GM11168 (cell line): ENCODE measurements around the gene C5orf15.
"Not testable (repeated sequence)": the region's sequence is repeated elsewhere in the genome, so short reads cannot be mapped to it uniquely, and the experiment has no call there.

ENCODE experiments used
- in situ Hi-C: fragments of 300-500 bp; cut with MboI; formaldehyde crosslinking; loops from one replicate; pipeline ENCODE4 v1.12.0; 2022; ENCODE audit warnings: low sequenced_read_pairs; ENCODE audit not compliant: unreplicated experiment

C5orf15 gene

GRCh38 chr5:133941456-133942196, 26.8 kb downstream of the C5orf15 start:
- in situ Hi-C loops = loop anchor here (10.0 kb wide), 2 partner anchors 387 to 517 kb away; no protein-coding TSS in a partner anchor

DNA sequence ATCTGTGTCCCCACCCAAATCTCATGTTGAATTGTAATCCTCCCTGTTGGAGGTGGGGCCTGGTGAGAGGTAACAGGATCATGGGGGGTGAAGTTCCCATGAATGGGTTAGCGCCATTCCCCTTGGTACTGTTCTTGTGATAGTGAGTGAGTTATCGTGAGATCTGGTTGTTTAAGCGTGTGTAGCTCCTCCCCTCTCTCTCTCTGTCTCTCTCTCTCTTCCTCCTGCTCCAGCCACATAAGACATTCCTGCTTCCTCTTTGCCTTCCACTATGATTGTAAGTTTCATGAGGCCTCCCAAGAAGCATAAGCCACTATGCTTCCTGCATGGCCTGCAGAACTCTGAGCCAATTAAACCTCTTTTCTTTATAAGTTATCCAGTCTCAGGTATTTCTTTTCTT, 28.8 kb downstream of the C5orf15 start:
- in situ Hi-C loops = loop anchor here (10.0 kb wide), 2 partner anchors 385 to 515 kb away; no protein-coding TSS in a partner anchor

DNA sequence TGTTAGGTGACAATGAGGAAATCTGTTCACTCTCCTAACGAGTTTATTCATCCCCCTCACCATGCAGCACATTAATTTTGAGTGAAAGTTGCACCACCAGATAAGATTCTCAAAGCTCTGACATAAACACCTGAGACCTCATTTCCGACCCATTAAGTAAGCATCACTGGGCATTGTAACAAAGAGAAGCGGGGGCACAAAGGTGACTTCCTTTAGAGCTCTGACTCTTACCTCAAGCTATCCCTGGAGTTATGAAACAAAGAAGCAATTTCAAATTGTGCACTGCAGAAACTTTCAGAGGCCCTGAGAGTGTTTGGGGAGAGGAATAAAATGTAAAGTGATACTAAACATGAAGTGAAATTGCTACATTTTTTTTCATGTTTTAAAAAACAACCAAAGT, 29.5 kb downstream of the C5orf15 start:
- in situ Hi-C loops = no loop called here

- in situ Hi-C loops = no loop called here
Measured at GRCh38 chr5:133938039-133938821, 30.2 kb downstream of the C5orf15 start.

- in situ Hi-C loops = not testable (repeated sequence)
Measured at GRCh38 chr5:133937628-133938027, 30.8 kb downstream of the C5orf15 start.

DNA sequence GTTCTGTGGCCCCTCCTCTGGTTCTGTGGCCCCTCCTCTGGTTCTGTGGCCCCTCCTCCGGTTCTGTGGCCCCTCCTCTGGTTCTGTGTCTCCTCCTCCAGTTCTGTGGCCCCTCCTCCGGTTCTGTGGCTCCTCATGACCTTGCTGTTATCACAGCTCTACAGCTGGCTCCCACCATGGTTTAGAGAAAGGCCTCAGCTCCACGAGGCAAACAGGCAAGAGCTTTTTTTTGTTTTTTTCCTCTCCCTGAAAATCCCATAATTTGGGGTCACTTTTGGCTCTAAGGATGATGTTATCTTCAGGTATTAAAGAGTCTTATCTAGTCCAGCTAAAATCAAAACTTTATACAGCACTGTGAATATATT, 31.8 kb downstream of the C5orf15 start:
- in situ Hi-C loops = no loop called here

GRCh38 chr5:133935991-133936650, 32.3 kb downstream of the C5orf15 start:
- in situ Hi-C loops = not testable (repeated sequence)

GRCh38 chr5:133935667-133935940, 32.8 kb downstream of the C5orf15 start:
- in situ Hi-C loops = no loop called here

DNA sequence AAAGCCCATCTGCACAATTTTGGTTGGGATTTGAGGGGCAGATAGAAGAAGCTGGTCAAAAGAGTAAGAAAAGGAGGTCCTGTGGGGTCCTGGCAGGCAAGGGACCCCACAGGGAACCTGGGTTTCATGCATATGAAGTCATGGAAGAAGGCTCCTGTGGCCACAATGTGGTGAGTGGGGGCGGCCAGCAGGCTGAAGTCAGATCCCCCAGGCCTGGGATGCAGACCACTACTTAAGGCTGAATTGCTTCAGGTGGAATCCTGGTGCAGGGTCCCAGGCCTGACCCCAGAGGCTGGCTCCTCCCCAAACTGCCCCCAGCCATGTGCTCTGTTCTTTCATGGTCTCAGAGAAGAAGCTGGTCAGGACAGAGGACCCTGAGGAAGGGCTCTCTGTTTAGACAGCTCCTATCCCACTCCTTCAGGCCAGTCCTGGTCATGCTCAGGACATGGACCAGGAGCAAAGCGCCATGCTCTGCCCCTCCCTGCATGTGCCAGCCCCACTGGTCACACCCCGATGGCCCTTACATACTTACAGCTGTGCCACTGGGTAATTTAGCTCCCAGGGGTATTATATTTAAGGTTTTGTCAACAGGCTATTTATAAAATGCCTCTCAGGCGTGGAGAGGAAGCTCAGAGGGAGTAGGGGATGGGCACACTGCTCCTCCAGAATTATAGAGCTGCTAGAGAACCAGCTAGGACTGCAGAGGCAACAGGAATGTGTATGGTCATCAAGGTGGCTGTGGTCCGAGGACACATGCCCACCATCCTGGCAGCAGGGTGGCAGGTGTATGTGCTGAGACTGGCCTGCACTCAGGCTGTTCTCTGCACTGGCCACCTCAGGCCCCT, 33.4 kb downstream of the C5orf15 start:
- in situ Hi-C loops = no loop called here

- in situ Hi-C loops = no loop called here
Measured at GRCh38 chr5:133934311-133934710, 34.1 kb downstream of the C5orf15 start.

DNA sequence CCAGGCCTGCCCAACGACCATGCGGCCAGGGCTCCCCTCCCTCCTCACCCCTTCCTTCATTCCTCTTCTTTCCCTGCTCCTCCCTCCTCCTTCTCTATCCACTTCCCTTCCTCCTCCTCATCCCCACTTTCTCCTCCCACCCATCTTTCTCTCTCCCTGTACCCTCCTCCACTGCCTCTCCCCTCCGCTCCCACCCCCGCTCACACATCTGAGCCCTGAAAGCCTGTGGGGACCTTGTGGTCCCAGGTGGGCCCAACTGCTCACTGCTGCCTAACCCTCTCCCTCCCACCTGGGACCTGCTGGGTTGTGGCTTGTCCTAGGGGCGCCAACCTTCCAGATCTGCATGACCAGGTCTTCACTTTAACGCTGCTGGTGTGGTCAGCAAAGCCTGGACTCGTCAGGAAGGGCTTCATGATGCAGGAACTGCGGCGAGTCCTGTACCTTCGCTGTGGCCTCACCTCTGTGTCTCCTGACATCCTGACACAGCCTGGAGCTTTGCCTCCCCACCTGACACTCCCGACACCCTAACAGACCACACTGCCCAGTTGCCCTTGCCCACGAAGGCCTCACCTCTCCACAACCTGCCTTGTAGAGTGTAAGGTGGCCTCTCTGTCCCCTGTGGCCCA, 34.6 kb downstream of the C5orf15 start:
- in situ Hi-C loops = no loop called here

DNA sequence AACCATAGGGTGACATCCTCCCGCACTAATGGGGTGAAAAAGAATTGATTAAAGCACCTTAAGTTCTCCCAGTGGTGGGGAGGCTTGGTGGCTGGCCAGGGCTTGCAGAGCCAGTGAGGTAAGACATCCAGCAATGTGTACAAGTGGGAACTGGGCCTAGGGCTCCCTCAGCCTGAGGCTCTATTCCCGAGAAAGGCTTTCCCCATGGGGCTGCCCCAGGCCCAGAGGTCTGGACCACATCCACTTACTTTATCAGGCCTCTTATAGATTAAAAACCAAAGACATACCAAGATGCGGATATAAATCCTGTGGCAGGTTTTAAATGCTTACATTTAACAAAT, 35.3 kb downstream of the C5orf15 start:
- in situ Hi-C loops = no loop called here

DNA sequence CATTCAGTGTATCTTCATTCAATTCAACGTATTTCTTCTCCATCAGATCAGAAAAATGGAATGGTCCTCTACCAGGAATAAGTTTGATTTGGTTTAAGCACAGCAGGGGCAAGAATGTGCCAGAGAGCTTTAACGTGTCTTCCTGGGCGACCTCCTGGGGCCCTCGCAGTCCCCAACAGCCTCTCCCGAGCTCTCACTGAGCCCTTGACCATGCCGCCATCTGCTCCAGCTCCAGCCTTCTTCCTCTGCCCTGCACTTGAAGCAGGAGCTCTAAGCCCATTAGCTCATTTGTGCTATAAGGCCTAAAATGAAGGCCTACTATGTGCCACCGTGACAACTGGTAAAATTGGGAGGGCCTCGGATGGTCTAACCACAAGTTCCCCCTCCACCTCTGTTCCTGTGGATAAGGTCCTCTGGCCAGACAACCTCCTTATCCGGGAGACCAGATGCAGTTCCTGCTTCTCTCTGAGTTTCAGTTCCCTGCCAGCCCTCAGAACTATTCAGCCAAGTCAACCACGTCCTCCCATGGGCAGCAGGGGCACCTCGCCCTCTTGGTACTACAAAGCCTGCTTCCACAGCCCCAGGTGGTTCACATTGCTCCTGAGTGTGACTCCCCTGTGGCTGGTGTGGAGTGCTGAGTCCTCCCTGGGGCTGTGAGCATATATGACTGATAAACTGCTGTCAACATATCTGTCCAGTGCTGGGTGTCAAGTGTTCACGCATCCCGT, 35.8 kb downstream of the C5orf15 start:
- in situ Hi-C loops = no loop called here

DNA sequence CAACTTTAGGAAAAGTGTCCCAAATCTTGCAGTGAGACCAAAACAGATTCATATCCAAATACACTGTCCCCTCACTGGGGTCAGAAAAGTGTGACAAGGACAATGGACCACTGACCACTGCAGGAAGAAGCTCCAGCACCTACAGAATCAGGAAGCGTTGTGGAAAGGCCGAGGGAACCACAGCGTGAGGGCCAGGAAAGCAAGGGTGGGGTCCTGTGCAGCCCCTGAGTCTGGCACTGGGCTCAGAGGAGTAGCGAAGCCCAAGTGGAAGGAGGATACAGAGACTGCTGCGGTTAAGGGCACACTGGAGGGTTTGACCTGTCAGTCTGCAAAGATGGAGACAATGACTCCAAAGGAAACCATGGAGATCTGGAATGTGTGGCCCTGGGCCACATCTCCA, 36.9 kb downstream of the C5orf15 start:
- in situ Hi-C loops = no loop called here

DNA sequence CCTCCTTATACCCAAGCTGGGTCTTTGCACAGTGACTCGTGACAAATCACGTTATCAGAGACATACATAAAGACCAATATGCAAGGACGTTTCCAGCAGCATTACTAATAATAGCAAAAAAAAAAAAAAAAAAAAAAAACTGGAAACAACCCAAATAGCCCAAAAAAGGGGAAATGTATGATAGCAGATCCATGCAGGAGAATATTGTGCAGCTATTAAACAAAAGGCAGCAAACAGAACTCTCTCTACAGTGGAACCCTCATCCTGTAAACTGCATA, 37.7 kb downstream of the C5orf15 start:
- in situ Hi-C loops = no loop called here

DNA sequence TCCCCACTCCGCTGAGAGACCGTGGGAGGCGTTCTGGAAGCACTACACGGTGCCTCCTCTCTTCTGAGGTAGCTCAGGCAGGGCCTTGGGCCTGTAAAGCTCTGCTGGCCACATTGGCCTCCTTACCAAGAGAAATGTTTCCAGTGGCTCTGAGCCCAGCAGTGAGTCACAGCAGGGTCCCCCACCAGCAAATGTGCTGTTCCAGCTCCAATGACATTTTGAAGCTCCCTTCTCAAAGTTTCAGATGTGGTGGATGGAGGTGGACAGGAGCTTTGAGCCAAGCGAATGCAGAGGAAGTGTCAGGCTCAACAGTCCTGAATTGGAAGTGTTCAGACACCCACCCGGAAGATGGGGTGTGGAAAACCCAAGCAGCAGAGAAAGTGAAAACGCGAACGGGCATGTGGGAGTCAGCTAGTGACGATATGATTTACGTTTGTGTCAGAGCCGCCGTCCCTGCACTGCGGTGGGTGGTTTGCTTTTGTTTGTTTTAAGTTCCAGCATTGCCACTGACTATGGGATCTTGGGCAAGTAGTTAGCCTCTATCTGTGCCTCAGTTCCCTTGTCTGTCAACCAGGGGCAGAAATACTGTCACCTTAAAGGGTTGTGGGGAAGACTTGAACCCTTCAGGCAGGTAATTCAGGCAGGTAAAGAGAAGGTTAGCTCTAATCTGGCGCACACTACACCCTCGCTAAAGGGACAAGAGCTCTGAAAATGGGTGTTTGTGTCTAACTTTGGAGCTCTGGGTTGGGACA, 38.2 kb downstream of the C5orf15 start:
- in situ Hi-C loops = no loop called here

- in situ Hi-C loops = no loop called here
Measured at GRCh38 chr5:133928587-133929393, 39.6 kb downstream of the C5orf15 start.
